Stimulated activated CD8-positive, alpha-beta memory T cell treated with anti-CD3 and anti-CD28 coated beads, Interleukin-15, amount 100 ng/mL, for 4 hours (primary cell): ENCODE results near the gene SPNS2.

Source experiments
- DNase-seq, 2 donors: peaks; one replicate each; pipeline ENCODE4 v3.0.0-alpha.2; 2020; ENCODE audit warnings: low read depth in 2 of 2

The SPNS2 gene

DNA sequence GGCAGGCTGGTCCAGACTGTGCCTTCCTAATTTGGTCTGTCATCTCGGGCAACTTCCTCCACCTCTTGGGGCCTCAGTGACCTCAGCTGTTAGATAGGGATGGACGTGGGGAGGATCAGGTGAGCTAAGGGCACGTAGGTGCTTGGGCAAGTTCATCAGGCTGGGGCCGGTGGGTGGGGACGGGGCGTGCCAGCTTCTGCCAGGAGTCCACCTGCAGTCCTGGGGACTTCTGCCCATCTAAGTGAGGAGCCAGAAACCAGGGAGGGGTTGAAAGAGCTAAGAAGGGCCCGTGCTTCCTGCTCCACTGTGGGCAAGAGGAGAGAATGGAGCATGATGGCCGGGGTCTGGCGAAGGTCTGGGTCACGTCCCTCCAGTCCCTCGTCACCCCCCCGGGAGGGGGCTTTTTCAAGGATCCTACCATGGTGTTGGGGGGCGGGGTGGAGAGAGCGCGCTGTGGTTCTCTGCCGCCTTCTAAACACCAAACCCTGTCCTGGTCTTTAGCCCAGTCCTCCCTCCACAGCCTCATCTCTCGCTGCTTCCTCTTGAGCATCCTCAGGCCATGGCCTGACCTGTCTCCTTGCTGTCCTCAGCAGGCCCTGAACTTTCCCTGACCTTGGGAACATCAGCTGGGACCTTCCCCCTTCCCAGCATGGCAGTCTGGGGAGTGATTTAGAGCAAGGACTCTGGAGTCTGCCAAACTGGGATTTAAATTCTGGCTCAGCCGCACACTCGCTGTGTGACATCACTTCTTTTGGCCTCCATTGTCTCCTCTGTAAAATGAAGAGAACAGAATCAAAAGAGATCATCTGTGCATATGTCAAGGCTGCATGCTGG lies 21.6 kb downstream of the SPNS2 start:
- DNase-seq = no peak

DNA sequence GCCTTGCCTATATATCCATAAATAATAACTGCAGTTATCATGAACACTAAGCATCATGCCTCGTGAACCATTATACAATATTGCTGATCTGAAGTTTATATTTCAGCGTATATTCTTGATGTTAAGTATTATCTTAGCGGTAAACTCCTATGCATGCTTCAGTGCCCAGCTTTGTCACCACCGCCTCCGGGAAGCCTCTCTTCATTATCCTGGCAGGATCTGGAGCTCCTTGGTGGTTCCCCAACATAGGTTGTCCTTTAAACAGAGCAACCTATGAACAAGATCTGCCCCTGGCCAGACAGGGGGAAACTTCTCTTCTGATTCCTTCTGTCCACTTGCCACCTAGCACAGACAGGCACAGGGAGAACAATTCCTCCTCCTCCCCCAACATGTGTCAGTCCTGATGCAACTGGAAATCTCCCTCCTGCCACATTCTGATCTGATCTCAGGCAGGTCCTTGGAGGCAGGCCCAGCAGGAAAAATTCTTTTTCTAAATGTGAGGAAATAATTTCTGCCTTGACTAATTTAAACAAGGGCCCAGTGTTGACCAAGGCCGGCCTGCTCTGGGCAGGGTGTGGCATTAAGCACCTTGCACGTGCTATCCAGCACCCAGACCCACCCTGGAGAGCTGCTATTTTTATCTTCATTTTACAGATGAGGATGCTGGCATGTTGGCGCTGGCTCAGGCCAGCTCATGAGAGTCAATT lies 22.4 kb downstream of the SPNS2 start:
- DNase-seq = no peak

DNA sequence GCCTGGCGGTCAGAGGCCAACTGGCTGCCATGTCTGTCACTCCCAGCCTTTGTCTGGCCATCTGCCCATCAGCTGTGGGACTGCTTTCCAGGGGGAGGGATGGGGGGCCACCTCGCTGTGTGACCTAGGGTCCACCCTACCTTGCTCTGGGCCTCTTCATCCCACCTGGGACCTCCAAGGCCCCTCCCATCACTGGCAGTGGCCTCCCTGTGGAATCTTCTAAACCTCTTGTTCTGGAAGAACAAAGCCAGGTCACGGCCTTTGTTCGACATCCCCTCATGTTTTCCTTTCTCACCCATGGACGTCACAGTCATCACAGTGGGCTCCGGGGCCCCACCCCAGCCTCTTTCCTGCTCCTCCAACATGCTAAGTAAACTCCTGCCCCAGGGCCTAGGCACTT lies 24.0 kb downstream of the SPNS2 start:
- no peak for DNase-seq

DNA sequence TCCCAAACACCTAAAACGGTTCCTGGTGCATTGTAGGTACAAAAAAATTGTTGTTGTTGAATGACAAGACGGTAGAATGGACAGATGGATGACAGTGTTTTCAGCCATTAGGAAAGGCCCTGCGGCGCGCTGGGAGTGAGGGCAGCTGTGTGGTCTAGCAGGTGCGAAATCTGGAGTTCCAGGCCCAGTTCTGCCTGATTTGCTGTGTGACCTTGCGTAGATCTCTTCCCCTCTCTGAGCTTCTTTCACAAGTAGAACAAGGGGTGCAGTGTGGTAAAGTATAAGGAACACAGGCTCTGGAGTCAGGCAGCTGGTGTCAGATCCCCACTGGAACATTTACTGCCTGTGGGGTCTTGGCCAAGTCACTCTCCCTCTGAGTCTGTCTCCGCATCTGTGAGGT lies 25.3 kb downstream of the SPNS2 start:
- DNase-seq = no peak

DNA sequence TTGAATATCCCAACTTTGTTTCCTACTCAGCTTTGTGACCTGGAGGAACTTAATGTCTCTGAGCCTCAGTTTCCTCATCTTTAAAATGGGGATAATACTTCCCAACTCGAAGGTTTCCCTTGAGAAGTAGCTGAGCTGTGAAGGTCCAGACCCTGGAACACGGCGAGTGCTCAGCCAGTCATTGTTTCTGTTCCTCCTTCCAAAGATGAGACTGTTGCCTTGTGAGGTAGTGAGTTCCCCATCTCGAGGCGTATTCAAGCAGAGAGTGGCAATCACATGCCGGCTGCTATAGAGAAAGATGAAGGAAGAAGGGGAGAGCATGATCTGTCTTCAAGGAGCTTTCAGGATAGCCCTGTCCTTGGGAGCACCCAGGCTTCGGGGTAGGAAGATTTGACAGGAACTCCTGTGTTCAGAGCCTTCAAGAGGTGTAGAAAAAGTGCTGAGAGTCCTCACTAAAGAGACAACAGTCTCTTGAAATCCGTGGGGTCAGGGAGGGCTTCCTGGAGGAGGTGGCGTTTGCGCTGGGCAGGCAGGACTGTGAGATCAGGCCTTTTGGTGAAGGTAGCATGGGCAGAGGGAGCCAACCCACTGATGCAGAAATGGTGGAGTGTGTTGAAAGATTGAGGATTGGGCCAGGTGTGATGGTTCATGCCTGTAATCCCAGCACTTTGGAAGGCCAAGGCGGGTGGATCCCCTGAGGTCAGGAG lies 27.2 kb downstream of the SPNS2 start:
- no peak for DNase-seq

DNA sequence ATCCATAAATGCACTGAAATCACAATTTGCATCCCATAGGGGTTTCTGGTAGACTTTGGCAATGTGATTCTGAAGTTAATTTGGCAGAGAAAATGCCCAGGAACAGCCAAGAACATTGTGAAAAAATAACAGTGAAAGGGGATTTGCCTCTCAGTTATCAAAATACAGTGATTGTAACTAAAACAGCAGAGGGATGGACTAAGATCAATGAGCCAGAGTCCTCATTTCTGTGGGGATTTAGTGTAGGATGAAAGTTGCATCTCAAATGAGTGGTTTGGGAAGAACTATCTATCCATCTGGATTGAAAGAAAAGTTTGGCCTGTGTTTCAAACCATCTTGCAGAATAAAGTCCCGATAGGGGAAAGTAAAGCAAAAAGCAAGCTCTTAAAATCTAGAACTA lies 28.5 kb downstream of the SPNS2 start:
- no peak for DNase-seq

DNA sequence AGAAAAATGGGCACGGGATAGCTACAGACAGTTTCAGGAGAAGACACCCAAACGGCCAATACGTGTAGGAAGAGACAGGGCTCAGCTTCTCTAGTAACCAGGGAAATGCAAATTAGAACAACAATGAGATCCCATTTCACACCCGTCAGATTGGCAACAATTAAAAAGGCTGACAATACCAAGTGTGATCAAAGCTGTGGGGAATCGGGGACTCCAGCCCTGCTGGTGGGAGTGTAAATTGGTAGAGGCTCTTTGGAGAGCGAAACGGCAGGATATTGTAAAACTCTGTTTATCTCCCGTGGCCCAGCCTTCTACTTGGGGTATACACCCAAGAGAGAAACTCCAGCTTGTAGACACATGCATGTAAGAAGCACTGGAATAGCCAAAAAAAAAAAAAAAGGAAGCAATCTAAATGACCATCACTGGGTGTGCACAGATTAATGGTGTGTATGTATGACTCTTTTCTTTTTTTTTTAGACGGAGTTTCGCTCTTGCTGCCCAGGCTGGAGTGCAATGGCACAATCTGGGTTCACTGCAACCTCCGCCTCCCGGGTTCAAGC lies 29.0 kb downstream of the SPNS2 start:
- DNase-seq = no peak

DNA sequence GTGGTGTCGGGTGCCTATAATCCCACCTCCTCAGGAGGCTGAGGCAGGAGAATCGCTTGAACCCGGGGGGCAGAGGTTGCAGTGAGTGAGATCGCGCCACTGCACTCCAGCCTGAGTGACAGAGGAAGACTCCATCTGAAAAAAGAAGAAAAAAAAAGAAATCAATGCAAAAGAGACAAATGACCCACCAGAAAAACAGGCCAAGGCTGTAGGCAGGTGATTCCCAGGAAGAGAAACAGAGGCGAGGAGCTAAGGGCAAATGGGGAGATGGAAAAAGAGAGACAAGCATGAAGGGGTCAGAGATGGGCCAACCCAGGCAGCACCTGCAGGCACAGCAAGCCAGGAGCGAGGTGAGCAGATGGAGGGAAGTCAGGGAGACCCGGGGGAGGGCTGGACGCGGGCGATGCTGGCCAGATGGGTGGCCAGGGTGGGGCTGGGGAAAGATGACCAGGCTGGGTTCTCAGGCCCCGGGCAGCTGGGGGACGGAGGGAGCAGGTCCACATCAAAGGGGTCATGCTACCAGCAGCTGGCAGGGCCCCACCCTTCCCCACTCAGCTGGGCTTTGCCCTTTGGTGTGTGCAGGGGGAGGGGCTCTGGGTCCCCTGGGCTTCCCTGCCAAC lies 31.0 kb downstream of the SPNS2 start:
- DNase-seq = no peak

DNA sequence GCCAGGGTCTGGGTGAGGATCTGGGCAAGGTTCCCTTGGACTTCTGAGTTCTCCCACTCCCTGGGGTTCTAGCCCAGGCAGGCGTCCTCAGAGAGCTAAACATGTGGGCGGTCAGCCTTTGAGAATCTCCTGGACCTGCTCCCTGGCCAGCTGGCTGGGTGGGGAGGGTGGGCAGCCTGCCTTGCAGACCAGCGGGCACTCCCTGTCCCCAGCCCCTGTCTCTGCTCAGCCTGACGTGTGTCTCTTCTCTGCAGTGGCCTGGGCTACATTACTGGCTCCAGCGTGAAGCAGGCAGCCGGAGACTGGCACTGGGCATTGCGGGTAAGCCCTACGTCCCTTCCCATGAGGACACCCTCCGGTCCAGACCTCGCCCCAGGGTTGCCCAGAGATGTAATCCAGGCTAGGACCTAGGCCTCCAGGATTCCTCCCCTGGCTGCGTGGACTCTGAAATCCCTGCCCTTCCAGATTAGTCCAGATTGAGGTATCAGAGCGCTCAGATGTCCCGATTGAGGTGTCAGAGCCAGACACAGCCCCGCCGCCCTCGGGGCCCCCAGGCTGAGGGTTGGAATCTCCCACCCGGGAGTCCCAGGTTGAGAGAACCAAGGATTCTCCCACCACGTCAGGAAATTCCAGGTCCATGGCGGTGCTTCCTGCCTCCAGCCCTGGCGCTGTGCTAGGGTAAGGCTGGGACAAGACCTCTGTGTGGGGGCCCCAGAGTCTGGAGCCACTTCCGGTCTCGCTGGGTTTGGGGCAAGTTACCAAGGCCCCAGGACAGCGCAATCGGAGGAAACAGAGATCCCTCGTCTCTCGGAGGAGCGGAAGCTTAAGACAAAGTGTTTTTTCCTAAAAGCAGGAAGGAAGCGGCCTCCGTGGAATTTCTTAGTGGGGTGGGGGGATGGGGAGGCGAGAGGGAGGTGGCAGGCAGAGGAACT lies 32.4 kb downstream of the SPNS2 start:
- DNase-seq = no peak

DNA sequence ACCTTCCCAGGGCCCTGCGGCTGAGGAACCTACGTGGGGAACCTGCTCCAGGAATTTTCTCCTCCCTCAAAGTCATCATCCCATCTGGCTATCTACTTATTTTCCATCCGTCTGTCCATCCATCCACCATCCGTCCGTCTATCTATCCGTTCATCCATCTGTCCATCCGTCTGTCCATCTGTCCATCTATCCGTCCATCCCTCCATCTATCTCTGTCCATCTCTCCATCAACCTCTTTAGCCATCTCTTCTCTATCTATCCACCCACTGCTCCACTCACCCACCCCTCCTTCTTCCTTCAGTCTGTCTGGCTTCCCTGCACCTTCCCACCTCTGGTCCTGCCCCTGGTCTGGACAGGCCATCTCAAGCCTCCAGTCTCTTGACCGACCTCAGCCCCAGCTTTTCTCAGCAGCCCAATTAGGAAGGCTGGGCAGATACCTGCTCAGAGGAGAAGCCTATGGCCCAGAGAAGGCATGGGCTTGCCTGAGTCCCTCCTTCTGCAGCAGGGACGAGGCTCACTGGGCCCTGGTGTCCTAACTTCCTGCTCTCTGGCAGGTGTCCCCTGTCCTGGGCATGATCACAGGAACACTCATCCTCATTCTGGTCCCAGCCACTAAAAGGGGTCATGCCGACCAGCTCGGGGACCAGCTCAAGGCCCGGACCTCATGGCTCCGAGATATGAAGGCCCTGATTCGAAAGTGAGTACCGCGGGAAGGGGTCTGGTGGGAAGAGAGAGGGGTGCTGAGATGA lies 33.5 kb downstream of the SPNS2 start:
- DNase-seq = no peak

DNA sequence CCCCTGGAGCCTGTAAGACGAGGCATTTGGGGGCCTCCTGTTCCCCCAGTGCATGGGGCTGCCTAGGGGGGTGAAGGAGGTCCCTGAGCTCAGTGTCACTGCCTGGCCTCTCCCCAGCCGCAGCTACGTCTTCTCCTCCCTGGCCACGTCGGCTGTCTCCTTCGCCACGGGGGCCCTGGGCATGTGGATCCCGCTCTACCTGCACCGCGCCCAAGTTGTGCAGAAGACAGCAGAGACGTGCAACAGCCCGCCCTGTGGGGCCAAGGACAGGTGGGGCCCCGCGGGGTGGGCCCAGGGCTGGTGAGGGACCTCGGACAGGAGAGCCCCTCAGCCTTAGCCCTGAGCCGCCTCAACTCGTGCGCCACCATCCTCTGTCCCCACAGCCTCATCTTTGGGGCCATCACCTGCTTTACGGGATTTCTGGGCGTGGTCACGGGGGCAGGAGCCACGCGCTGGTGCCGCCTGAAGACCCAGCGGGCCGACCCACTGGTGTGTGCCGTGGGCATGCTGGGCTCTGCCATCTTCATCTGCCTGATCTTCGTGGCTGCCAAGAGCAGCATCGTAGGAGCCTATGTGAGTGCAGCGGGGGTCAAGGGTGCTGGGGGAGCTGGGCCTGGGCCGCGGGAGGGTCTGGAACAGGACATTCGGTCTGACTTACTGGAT lies 34.3 kb downstream of the SPNS2 start:
- no peak for DNase-seq

DNA sequence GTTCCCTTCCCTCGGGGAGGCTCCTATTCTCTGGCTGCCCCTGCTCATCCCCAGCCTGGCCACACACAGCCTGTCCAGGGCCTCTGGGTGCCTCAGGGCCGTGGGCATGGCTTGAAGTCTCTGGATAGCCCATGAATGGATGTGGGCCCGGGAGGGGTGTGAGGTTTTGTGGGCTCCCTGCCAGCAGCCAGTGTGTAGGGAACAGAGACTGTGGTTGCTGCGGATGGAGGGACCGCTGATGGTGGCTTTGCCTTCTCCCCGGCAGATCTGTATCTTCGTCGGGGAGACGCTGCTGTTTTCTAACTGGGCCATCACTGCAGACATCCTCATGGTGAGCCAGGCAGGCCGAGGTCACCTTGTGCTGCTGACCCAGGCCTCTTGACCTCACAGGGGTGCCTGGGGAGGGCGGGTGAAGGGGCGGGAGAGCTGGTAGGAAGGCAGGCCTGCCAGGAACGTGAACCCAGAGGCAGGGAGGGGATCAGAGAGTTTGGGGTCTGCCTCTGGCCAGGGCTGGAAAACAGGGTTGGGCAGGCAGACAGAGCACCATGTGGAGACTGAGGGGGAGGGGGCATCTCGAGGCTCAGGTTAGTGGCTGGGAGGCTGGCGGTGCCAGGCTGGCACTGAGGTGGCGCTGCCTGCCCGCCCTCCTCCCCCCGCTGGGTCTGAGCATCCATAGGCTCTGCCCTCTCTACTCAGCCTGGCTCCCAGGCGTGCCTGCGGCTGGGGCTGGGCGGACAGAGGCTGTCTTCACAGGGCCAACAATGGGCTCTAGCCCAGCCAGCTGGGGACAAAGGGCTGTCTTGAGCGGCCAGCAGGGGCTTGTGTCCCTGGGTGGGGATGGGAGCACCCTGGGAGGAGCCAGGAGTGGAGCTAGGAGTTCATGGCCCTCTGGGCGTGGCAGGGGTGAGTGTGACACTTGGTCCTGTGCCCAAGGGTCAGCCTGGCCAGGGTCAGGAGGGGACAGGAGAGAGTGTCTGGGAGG lies 35.1 kb downstream of the SPNS2 start:
- no peak for DNase-seq

DNA sequence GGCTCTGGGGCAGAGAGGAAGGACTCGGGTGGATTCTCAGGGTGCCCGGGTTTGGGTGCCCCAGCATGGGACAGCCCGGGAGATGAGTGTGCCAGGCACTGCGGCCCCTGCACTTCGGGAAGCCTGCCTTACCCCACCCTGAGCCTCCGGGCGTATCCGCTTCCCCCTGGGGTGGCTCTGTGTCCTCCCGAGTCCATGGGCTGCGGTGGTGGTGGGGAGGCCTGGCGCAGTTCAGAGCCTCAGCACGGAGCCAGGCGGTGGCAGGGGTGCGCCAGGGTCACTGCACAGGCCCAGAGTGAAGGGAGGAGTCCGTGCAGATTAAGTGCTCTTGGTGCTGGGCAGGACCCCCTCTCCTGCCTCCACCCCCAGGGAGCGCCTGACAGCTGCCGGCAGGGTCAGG lies 35.8 kb downstream of the SPNS2 start:
- no peak for DNase-seq

DNA sequence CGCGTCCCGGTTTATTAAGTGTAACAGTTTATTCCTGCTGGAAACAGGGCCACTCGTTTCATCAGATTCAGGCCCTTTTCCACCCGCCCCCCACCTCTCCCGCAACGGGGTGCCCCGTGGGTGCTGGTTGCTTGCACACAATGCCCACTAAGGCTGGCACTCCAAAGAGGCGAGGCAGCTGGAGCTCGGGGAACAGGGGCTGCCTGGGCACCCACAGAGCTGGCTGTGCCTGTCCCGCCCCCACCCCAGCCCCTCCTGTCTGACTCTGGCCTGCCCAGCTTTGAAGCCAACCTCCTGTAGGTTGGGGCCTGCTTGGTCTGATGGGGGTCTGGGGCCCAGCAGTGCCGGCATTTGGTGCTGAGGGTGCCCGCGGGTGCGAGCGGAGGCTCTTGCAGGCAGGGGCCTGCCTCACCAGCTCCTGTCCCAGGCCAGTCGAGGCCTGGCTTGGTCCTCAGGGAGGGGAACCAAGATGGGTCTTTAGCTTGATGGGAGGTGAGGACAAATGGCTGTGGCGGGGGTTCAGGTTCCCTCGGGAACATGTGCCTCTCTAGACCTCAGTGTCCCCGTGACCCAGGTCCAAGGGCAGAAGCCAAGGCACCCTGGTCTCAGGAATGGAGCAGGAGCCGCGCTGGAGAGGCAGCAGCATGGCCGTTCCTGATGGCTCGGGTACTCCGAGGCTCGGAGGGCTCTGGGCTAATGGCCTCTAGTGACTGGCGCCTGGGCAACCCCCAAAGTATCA lies 36.4 kb downstream of the SPNS2 start:
- no peak for DNase-seq

DNA sequence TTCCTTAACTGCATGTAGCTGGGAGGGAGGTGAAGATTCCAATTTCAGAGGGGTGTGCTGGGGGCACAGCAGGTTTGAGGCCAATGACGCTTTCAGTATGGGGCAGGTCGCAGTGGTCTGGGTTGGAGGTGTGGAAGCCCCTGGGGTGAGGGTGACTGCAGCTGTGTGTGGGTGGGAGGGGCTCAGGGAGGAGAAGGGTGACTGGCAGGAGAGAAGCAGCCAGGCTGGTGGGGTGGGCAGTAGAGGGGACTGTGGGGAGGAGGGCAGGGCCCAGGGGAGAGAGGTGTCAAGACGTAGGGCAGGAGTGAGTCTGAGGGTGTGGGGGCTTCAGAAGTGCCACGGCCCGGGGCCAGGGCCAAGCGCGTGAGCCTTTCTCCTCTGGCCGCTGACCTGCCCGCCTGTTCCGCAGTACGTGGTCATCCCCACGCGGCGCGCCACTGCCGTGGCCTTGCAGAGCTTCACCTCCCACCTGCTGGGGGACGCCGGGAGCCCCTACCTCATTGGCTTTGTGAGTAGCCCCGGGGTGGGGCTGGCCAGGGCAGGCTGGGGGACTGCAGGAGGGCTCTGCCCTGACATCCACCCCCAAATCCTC lies 37.1 kb downstream of the SPNS2 start:
- DNase-seq = no peak

DNA sequence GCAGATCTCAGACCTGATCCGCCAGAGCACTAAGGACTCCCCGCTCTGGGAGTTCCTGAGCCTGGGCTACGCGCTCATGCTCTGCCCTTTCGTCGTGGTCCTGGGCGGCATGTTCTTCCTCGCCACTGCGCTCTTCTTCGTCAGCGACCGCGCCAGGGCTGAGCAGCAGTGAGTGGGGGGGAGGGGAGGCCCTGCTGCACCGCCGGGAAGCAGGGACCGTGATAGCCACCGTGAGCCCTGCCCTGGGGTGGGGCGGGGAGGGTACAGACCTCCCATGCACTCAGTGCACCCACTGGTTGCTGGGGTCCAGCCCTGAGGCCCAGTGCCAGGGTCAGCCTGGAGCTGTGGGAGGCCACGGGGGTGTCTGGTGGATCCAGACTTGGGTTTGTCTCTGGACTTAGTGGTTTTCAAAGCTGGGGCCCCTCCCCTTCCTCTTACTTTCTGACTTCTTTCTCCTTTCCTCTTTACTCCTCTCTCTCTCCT lies 37.6 kb downstream of the SPNS2 start:
- no peak for DNase-seq

DNA sequence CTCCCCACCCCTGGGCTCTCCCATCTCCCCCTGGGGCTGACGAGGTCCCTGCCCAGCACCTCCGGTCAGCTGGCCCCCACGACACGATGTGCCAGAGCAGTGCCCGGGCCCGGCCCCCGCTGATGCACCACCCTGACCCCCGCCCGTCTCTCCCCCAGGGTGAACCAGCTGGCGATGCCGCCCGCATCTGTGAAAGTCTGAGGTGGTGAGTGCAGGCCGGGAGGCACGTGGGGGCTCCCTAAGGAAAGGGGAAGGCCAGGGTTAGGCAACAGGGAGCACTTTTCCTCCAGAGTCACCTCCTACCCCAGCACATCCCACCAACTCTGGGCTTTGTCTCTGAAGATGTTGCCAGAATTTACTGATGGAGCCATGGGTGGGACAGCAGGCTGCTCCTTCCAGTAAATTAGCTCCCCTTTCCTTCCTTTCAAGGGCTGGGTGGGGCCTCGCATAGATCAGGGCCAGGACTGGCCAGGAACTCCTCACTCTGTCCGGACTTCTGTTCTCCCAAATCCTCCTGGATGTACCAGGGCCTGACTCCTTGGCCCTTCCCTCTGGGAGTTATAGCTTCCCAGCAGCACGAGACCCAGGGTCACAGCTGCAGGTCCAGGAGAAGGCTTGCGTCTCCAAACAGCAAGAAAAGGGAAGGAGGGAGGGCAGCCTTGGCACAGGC lies 38.2 kb downstream of the SPNS2 start:
- no peak for DNase-seq
